ENCODE results near the gene NFATC2. TPM values are rescaled to one million over a fixed set of nuclear protein-coding genes. Genes with fewer than 3 reads are reported as not detected.
A peak's percentile ranks its signal among the peaks of the same experiment; 100 is the strongest.

NFATC2 gene
- total RNA-seq, 4 donors from 2014 or later, result 5.3 to 22.5 (median 11.5) TPM

DNA sequence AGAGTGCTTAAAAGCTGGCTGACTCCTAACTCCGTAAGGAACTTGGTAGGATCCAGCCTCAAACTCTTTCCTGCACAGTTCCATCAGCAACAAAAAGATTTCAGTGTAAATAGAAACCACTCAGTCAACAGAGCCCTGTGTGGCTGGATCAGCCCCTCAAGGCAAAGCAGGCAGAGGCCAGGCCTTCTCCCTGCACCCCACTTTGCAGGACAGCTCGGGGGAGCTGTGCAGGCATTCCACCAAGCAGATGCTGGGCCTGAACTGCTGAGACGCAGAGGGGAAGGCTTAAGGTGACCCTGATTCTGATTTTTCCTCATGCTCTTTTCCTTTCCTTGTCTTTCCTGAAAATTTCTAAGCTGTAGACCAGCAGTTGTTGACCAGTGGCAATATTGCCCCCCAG lies 91.5 kb downstream of the NFATC2 start:
- WGBS, 2 donors (ENCODE audit: low coverage in 1 of 2), result 77 to 100% methylated on average over 1 to 3 of the region's 3 CpGs
- TF ChIP-seq EP300 (IDR thresholded peaks at IDR 0.05; ENCODE audit: low read depth) (no peak), POLR2AphosphoS5 (IDR thresholded peaks at IDR 0.05) (no peak), POLR2A (IDR thresholded peaks at IDR 0.05) (no peak)
- TF ChIP-seq, protein P1, sequence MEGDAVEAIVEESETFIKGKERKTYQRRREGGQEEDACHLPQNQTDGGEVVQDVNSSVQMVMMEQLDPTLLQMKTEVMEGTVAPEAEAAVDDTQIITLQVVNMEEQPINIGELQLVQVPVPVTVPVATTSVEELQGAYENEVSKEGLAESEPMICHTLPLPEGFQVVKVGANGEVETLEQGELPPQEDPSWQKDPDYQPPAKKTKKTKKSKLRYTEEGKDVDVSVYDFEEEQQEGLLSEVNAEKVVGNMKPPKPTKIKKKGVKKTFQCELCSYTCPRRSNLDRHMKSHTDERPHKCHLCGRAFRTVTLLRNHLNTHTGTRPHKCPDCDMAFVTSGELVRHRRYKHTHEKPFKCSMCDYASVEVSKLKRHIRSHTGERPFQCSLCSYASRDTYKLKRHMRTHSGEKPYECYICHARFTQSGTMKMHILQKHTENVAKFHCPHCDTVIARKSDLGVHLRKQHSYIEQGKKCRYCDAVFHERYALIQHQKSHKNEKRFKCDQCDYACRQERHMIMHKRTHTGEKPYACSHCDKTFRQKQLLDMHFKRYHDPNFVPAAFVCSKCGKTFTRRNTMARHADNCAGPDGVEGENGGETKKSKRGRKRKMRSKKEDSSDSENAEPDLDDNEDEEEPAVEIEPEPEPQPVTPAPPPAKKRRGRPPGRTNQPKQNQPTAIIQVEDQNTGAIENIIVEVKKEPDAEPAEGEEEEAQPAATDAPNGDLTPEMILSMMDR (IDR thresholded peaks at IDR 0.05), result no peak
- in situ Hi-C loops (cut with MboI; ENCODE audit: low pct_ligation_motif_present in 1 of 4, low pct_unique_long_range_greater_than_20kb in 1 of 4, low sequenced_read_pairs in 3 of 4), result no loop called here

DNA sequence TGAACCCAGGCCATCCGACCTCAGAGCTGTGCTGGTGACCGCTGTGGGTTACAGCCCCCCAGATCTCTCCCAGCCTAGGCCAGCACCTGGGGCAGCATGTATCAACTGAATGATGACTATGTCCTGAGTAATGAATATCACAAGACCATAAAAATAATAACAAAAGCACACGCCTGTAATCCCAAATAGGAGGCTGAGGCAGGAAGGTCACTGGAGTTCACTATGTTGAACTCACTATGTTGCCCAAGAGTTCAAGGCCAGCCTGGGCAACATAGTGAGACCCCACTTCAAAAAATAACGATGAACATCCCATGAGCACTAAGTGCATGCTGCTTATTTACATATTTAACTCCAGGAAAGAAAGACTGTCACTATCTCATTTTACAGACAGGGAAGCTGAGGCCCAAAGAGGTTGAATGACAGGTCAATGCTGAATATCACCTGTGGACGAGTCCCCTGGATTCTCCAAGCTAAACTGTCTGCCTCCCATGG lies 92.3 kb downstream of the NFATC2 start:
- H3K27ac ChIP-seq, result peak overlapping the region in 1 of 4 donors; percentile 57
- 83 to 86% methylated on average over 2 to 5 of the region's 5 CpGs for WGBS, 2 donors (ENCODE audit: low coverage in 1 of 2)
- no peak for DNase-seq
- H3K27me3 ChIP-seq, result no peaks in the 10 kb centered on the region
- H3K36me3 ChIP-seq, result no peaks in the 10 kb centered on the region
- no peaks in the 10 kb centered on the region for H3K9me3 ChIP-seq
- intact Hi-C loops (cut with DNase I; ENCODE audit: low total_unique reads) (no loop called here), in situ Hi-C loops (cut with MboI; ENCODE audit: low pct_ligation_motif_present in 1 of 4, low pct_unique_long_range_greater_than_20kb in 1 of 4, low sequenced_read_pairs in 3 of 4) (no loop called here)
- H3K4me3 ChIP-seq, result no peak overlapping the region
- no peak for TF ChIP-seq EP300 (IDR thresholded peaks at IDR 0.05; ENCODE audit: low read depth)
- no peak for TF ChIP-seq POLR2A (IDR thresholded peaks at IDR 0.05)
- TF ChIP-seq, protein P1 (IDR thresholded peaks at IDR 0.05), result no peak
- TF ChIP-seq POLR2AphosphoS5 (IDR thresholded peaks at IDR 0.05), result no peak
- H3K4me1 ChIP-seq, result peaks cover 0 to 28% (median 8%) of the 10 kb centered on the region in 4 donors

More for the DNA sequence above, 91.5 kb downstream of the NFATC2 start:
- Histone ChIP-seq H3K27ac (no peak overlapping the region), H3K36me3 (no peaks in the 10 kb centered on the region), H3K9me3 (no peaks in the 10 kb centered on the region), H3K27me3 (no peaks in the 10 kb centered on the region), H3K4me1 (peaks cover under 1 to 29% (median 9%) of the 10 kb centered on the region in 4 donors), H3K4me3 (no peak overlapping the region)
- DNase-seq, result no peak
- intact Hi-C loops (cut with DNase I; ENCODE audit: low total_unique reads), result no loop called here

DNA sequence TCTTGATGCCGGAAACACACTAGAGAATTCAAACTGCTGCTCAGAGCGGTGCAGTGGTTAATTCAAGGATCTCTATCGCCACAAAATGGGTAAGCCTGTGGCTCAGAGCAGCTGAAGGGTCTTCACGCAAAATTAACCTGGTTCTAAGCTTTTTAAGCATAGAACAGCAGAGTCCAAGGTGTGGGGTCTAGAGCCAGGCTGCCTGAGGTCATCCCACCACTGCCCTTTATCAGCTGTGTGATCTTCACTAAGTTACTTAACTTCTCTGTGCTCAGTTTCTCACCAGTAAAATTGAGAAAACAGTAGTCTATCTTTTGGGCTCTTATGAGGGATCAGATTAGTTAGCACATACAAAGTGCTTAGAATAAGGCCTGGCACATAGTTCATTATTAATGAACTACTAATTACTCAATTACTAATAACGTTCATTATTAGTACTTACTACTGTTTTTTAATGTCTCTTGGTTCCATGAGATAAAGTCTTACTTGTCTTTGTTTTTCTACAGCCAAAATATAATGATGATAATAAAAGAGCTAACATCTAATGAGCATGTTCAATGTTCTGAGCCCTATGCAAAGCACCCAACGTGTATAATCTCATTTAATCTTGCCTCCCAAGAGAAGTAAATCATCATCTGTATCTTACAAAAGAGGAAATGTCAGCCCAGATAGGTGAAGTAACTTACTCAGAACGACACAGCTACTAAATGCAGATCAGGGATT lies 92.9 kb downstream of the NFATC2 start:
- Histone ChIP-seq H3K4me3 (no peak overlapping the region), H3K36me3 (no peaks in the 10 kb centered on the region), H3K4me1 (peaks cover 0 to 34% (median 12%) of the 10 kb centered on the region in 4 donors), H3K9me3 (no peaks in the 10 kb centered on the region), H3K27ac (peak overlapping the region; percentile 28 to 57 (median 40)), H3K27me3 (no peaks in the 10 kb centered on the region)
- DNase-seq, result no peak
- 79 to 88% methylated on average over 2 to 7 of the region's 7 CpGs for WGBS, 2 donors (ENCODE audit: low coverage in 1 of 2)
- no peak for TF ChIP-seq POLR2AphosphoS5 (IDR thresholded peaks at IDR 0.05)
- TF ChIP-seq POLR2A (IDR thresholded peaks at IDR 0.05), result no peak
- TF ChIP-seq, protein P1 (IDR thresholded peaks at IDR 0.05), result no peak
- TF ChIP-seq EP300 (IDR thresholded peaks at IDR 0.05; ENCODE audit: low read depth), result no peak
- intact Hi-C loops (cut with DNase I; ENCODE audit: low total_unique reads), result loop anchor here (10.0 kb wide), 1 partner anchor 115 kb away; no protein-coding TSS in a partner anchor
- in situ Hi-C loops (cut with MboI; ENCODE audit: low pct_ligation_motif_present in 1 of 4, low pct_unique_long_range_greater_than_20kb in 1 of 4, low sequenced_read_pairs in 3 of 4), result no loop called here

DNA sequence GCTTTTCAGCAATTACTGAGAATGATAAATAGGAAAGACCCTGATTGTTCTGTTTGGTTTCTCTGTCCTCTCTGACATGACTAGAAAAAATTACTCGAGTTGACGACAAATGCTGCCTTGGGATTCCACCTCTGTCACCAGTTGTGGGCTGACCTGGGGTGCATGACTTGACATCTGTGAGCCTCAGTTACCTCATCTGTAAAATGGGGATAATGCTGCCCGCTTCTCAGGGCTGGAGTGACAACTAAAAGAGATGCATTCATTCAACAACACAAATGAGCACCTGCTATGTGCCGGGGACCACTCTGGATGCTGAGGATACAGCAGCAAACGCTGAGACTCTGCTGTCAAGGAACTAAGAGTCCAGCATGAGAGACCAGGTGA lies 94.8 kb downstream of the NFATC2 start:
- in situ Hi-C loops (cut with MboI; ENCODE audit: low pct_ligation_motif_present in 1 of 4, low pct_unique_long_range_greater_than_20kb in 1 of 4, low sequenced_read_pairs in 3 of 4) (no loop called here), intact Hi-C loops (cut with DNase I; ENCODE audit: low total_unique reads) (loop anchor here (10.0 kb wide), 1 partner anchor 117 kb away; no protein-coding TSS in a partner anchor)
- Histone ChIP-seq H3K4me3 (no peak overlapping the region), H3K27me3 (no peaks in the 10 kb centered on the region), H3K36me3 (no peaks in the 10 kb centered on the region), H3K9me3 (no peaks in the 10 kb centered on the region), H3K4me1 (peaks cover 0 to 42% (median 14%) of the 10 kb centered on the region in 4 donors), H3K27ac (peak overlapping the region; percentile 33 to 59 (median 52))
- WGBS, 2 donors (ENCODE audit: low coverage in 1 of 2), result 90% methylated on average over 5 of the region's 5 CpGs; no CpG with 5 or more reads in 1 of the 2 donors
- TF ChIP-seq POLR2A (IDR thresholded peaks at IDR 0.05) (no peak), POLR2AphosphoS5 (IDR thresholded peaks at IDR 0.05) (no peak), EP300 (IDR thresholded peaks at IDR 0.05; ENCODE audit: low read depth) (no peak)
- TF ChIP-seq, protein P1 (IDR thresholded peaks at IDR 0.05), result no peak
- DNase-seq, result no peak
